Transverse colon (tissue), 4 donors: ENCODE measurements around the gene OR13G1.

Experiments
- CTCF ChIP-seq, 5 experiments: fragments of 200-600 bp in 3 of 5; fragments of 450-650 bp in 2 of 5; sonication (generic) in 3 of 5; IDR thresholded peaks; 1 replicate in 2 of 5; 2 replicates in 3 of 5; pipeline ENCODE4 v1.5.1; 2016 to 2017; ENCODE audit warnings: antibody characterized with exemption in 5 of 5, inconsistent platforms in 3 of 5, mild to moderate bottlenecking in 2 of 5, moderate library complexity in 1 of 5
- POLR2AphosphoS5 ChIP-seq, 3 donors: sonication (generic); formaldehyde crosslinking; IDR thresholded peaks; one replicate each; pipeline ENCODE4 v1.6.1; 2016; ENCODE audit warnings: antibody characterized with exemption in 3 of 3

- no peak for TF ChIP-seq CTCF (IDR thresholded peaks at IDR 0.05)
- TF ChIP-seq POLR2AphosphoS5 (IDR thresholded peaks at IDR 0.05): no peak
Observed at GRCh38 chr1:247680171-247680570, 632 bp upstream of the OR13G1 start.
